GM21381 (cell line): Measurements from ENCODE around the gene GLTP.
A peak's percentile ranks its signal among the peaks of the same experiment; 100 is the strongest.

Experiments
- ATAC-seq: cut with Tn5 transposase; IDR thresholded peaks from one replicate; pipeline ENCODE4 v1.9.1; 2021; ENCODE audit warnings: mild to moderate bottlenecking, moderate library complexity; ENCODE audit not compliant: unreplicated experiment

GLTP gene

DNA sequence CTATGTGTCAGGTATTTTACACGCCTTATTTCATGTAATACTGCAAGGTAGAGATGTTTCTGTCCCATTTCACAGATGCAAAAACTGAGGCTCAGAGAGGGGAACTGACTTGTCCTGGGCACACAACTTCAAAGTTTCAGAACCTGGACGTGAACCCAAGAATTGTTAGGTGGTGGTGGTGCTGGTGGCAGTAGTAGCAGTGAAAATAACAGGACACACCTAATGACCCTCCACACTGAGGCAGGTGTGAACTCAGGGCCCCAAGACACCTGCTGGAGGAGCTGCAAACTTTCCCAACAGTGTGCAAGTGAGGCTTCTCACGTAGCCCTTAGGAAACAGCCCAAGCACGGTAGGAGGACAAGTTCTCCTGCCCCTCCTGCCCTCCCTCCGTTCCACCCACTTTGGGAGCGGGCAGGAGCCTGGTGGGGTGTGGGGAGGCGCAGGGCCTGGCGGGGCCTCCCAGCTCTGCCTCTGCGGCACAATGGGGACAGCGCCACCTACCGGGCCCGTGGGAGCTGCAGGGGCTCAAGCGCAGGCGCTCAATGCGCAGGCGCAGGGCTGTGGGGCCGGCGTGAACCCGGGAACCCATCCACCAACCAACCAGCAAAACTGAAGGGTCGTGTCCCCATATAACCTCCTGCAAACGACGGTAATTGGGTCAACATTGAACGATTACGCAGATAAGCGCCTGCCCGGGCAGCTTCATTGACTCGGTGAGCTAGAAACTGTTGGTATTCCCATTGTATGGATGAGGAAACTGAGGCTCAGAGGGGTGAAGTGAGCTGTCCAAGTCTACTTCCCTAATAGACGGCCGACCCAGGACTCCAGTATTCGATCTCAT is 35.1 kb downstream of the GLTP start:
- peak; percentile 87 for ATAC-seq

DNA sequence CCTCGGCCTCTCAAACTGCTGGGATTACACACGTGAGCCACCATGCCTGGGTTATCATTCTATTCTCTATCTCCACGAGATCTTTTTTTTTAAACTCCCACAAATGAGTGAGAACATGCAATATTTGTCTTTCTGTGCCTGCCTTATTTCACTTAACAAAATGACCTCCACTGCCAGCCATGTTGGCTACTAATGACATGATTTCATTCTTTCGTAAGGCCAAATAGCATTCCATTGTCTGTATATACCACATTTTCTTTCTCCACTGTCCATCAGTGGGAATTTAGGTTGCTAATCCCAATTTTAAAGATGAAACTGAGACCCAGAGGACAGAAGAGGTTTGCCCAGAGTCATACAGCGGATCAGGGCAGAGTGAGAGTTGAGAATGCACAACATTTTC is 36.2 kb downstream of the GLTP start:
- no peak for ATAC-seq

DNA sequence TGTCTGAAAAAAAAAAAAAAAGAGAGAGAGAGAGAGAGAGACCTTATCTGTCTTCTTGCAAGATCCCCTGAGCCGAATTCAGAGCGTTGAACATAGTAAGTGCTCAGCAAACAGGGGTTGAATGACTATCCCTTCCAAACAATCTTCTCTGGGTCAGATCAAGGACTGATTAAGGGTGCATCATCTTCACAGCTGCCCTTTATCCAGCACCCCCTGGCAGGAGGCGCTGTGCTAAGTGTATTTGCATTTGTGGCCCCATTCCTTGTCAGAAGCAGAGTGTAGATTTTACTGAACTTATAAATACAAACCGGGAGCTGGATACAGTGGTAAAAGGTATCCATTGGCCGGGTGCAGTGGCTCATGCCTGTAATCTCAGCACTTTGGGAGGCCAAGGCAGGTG is 38.3 kb downstream of the GLTP start:
- ATAC-seq = no peak

DNA sequence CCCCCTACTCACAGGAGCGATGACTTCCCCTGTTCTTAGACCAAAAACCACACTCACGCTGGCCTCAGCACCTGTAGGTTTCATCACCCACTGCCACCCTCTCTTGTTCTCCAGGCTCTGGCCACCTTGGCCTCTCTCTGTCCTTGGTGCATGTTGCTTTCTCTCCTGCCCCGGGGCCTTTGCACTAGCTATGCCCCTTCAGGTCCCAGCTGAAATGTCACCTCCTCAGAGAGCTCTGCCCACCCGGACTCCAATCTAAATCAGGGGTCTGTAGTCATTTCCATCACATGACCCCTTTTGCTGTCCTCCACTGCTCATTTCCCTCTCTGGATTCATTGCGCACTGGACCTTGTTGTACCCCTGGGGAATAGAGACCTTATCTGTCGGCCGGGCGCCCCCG is 39.0 kb downstream of the GLTP start:
- ATAC-seq = no peak

DNA sequence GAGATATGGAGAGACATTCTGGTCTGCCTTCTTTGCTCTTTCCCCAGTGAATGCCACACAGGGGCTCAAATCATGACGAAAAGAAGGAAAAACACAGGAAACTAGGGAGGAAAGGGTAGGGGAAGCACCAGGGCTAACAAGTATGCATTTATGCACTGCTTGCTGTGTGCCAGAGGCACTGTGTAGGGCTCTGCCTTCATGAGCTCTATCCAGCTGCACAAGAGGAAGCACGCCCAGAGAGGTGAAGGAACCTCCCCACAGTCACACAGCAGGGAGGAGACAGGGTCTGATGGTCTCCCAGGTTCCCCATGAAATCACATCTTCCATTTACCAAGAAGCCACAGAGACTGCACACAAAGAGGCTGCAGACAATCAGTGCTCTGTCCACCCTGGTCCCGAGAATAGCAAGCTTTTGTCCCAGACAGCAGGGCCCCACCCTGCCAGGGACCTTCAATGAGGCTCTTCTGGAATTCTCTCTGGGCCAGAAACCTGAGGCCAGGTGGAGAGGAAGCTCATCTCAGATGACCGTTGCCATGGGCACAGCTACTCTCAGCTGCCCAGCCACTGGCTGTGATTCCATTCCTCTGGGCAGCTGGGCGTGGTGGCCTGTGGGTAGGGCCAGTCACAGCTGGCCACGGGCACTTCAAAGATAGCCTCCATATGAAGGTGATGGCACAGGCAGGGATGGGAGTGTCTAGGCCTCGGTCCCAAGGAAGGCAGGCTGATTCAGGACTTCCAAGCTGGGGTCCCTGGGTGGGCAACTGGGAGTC is 39.9 kb downstream of the GLTP start:
- no peak for ATAC-seq

DNA sequence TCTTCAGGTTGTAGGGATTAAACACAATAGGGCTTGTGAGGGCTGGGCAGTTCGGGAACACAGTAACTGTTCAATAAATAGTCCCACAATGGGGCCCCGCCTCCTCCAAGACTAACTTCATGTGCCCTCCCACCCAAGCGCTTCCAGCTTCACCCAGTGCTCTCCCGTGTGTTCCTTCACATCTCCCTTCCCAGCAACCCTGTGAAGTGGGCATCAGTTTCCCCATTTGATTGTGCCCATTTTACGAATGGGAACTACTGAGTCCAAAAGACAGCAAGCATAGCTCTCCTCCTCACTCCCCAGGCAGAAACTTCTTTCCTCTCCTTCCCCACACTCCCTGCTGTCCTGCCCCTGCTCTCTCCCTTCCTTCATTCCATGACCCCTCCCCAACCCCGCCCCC is 40.9 kb downstream of the GLTP start:
- ATAC-seq = no peak

DNA sequence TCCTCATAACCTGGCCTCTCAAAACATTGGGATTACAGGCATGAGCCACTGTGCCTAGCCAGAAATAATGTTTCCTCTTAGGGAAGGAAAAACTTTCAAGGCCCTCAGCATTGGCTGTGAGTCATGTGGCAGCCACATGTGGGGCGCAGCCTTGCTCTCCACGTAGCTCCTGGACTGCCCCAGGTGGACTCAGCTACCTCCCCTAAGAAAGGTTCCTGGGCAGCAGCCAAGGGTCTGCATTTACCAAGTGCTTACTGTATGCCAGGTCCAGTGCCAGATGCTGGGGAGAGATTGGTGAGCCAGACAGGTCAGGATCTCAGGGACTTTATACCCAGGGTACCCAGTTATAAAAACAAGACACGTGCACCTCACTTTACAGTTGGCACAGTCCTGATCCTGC is 43.4 kb downstream of the GLTP start:
- ATAC-seq = no peak

DNA sequence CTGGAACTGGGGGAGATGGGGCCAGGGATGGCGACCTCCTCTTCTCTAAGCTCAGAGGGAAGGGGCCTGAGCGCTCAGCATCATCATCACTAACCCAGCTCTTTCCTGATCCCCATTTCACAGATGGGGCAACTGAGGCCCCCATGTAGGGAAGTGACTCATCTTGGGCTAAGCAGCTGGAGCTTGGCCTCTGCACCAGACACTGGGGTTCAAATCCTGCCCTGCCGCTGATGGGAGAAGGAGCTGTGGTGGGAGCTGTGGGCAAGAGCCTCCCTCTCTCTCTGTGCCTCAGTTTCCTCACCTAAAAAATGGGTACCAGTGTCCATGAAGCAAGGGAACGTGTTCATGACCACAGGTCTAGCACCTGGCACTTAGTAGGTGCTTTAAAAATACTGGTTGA is 44.5 kb downstream of the GLTP start:
- ATAC-seq = no peak

DNA sequence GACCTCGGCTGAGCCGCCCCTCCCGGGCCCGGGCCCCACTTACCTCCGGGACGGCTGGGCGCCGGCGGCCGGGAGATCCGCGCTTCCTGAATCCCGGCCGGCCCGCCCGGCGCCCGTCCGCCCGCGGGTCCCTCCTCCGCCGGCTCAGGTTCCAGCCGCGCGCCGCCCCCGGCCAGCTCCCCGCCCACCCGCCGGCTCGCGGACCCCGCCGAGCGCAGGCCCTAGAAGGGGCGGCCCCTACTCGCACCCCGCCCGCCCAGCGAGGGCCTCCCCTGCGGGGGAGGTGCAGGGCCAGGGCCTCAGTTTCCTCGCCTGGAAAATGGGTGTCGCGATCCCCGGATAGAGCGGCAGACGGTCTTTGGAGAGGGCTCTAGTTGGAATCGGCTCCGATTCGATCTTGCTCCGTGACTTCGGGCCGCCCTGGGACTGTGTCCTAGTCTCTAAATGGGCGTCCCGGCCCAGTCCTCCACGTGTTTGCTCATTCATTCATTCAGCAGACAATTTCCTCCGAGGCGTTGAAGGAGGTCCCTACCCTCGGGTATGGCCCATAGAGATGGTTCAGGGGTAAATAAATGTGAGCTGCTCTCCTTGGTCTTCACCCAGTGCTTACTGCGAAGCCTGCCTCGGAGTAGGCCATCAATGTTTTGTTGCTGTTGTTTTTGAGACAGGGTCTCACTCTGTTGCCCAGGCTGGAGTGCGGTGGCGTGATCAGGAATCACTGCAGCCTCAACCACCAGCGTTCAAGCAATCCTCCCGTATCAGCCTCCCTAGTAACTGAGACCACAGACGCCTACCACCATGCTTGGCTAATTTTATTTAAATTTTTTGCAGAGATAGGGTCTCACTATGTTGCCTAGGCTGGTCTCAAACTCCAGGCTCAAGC is 46.8 kb downstream of the GLTP start, which contains the start of gene TRPV4:
Gene TRPV4 (minus strand): TSS at position 92 of the 883 bp plus-strand sequence. CDS start 18,602 bp downstream, outside the sequence.
- ATAC-seq = no peak

DNA sequence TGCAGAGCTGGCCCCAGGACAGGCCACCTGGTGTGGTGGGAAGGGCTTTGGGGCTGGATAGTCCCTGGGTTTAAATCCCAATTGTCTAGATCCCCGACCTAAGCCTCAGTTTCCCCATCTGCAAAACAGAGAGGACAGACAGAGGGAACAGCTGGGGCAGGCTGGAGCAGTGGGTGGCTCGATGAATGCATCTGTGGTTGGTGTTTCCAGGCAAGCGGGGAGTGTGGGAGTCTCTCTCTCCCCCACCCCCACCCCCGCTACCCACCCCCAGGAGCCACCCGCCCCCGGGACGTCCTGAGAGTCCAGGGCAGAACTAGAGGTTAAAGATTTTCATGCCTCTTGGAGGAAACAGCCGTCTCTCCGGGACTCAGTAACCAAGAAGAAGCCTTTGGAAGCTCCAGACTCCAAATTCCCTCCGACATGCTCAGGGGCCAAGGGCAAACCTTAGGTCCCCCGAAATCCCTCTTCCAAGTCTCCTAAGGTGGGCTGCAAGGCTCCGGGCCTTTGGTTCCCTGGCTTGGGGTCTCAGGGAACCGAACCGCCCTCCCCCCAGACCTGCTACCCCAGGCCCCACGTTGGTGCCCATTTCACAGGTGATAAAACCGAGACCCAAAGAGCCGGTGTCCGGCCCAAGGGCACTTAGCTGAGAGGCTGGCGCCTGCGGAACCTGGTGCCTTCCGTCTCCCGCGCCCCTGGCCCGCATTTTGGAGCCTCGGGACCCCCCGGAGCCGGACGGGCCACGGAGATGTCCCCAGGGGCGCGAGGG is 47.6 kb downstream of the GLTP start:
- ATAC-seq = no peak

DNA sequence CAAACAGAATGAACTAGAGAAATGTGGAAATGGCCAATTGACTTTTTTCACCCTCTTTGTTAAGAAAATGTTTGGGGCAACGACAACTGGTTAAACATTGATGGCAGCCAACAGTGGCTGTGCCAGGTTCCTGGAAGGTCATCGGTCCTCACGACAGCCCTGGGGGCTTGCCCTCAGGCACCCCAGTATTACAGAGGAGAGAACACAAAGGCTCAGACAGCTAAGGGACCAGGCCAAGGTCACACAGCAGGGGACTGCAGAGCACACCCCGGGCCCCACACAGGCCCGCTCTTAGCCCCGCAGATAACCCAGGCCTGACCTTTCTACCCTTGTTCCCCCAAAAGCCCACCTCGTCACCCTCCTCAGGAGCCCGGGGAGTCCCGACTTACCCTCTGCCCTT is 48.4 kb downstream of the GLTP start:
- ATAC-seq = no peak

DNA sequence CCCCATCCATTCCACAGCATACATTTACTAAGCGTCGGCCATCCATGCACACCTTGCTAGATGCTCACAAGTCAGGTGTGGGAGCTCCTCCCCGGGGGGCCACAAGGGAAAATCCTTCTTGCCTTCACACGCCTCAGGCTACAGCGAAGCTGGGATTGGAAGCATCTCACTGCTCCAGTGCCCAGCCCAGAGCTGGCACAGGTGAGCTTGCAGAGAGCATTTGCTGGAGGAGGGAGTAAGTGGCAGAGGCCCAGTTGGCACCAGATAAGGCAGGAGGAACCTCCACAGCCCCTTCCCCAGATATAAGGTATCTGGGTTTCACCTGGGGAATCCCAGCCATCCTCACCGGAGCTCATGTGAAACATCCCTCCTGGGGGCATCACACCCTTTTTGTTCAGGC is 49.0 kb downstream of the GLTP start:
- no peak for ATAC-seq

DNA sequence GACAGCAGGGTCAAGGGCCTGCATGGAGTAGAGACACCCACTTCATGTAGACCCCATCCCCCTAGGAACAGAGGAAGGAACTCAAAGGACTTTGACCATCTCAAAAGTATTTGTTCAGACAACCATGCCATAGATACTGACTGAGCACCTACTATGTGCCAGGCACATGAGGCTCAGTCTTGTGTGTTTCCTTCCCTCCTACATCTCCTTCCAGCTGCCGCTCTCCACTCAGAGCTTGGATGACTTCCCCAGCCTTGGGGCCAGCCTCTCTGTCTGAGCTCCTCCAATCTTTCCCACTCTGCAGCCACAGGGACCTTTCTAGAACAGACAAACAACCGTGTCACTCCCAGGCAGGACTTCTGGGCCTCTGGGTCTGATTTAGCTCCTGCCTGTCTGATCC is 49.6 kb downstream of the GLTP start:
- no peak for ATAC-seq

DNA sequence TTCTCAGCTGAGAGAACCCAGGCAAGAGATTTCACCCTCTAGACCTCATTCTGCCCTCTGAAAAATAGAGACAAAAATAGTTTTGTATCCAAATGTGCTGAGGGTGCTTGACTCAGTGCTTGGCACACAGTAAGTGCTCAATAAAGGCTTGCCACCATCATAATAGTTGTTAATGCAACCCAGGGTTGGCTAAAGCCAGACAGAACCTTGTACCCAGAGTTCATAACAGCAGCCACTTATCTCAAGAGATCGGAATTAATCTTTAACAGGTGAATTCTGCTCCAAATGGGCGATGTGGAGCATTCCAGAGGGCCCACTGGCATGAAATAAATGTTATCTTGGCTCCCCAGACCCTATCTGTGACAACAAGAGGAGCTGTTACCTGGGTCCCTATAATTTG is 50.1 kb downstream of the GLTP start:
- ATAC-seq = no peak

DNA sequence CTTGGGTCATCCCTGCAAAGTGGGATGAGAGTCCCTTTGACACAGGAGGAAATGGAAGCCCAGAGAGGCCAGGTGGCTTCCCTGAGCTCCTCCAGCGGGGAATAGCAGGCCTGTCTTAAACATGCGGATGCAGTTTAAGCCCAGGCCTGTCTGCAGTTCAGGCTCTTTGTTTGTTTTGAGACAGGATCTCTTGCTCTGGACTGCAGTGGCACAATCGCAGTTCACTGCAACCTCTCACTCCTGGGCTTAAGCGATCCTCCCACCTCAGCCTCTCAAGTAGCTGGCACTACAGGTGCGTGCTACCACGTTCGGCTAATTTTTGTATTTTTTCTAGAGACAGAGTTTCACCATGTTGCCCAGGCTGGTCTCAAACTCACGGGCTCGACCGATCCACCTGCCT is 50.7 kb downstream of the GLTP start:
- ATAC-seq = no peak

DNA sequence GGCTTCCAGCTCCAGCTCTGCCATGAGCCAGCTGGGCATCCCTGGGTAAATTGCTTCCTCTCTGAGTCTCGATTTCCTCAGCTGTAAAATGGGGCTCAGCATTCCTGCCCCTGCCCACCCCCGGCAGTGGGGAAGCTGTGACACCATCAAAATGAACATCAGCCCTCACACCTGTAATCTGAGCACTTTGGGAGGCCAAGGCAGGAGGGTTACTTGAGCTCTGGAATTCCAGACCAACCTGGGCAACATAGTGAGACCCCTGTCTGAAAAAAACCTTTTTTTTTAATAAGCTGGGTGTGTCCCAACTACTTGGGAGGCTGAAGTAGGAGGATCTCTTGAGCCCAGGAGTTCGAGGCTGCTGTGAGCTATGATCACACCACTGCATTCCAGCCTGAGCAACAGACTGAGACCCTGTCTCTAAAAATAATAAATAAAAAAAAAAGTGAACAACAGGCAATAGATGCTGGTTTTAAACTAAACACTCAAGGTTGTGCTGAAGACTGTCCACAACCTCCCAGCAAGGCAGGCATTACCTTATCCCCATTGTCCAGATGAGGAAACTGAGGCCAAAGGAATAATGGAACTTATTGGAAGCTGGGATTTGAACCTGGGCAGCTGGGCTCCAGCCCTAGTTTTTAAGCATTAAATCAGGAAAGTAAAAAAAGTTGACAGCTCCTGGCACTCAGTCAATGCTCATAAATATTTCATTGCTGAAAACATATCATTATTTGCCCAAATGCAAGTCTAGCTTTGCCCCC is 51.4 kb downstream of the GLTP start:
- ATAC-seq = no peak

DNA sequence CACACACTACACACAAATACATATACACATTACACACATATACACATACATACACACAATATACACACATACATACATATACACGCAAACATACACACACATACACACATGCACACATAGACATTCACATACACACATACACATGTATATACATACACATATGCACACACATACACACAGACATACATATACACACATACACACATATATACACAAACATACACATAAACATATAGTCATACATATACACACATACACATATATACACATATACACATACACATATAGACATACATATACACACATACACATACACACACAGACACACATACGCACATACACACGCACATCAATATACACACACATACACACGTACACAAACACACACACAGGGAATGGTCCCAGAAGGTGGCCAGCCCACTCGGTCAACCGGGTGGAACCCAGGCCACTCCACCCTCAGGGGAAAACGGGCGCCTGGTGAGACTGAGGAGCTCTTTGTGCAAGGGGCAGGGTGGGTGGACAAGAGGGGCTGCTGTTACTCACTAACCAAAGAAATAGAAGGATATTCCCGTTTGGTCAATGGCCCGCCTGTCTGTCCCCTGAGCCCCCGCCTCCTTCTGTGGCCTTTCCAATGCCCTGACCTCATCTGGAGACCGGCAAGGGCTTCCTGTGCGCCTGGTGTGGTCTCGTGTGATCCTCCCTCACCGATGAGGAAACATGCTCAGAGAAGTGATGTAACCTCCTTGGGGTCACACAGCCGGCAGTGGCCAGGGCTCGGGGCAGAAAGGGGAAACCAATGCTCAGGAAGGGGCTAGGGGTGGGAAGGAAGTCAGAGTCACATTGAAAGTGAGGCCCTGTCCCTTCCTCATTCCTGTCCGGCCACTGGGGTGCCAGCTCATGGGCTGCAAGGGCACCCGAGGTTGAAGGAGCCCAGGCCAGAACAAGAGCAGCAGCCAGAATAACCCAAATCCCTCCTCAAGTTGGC is 52.5 kb downstream of the GLTP start:
- no peak for ATAC-seq

DNA sequence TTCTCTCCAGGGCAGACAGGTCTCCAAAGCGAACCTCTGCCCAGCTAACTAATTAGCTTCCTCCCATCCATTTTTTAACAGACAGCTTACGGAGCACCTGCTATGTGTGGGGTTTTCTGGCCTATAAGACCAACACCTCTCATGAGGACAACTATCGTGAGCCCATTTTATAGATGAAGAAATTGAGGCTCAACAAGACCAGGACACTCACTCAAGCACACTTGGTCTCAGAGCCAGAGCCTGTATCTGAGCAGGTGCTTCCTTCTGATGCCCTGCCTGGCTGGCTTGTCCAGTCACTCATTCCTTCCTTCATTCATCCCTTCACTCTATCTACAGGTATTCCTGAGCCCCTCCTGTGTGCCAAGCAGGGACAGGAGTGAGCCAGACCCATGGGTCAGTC is 53.3 kb downstream of the GLTP start:
- ATAC-seq = no peak

DNA sequence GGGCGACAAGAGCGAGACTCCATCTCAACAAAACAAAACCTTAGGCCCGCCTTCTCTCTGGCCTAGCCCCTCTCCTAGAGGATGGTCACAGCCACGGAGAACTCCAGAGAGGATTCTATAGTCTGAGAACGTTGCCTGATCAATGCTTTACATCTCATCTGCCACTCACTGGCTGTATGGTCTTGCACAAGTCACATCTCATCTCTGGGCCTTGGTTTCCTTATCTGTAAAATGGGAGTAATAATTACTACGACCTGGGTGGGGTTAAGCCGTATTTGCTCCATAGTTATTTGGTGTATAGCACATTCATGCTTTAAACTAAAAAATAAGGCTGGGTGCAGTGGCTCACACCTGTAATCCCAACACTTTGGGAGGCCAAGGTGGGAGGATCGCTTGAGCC is 55.6 kb downstream of the GLTP start:
- no peak for ATAC-seq
